Liver (tissue), 9 donors: ENCODE measurements around the gene CD180. TPM values are rescaled to one million over a fixed set of nuclear protein-coding genes. Genes with fewer than 3 reads are reported as not detected.

Experiments
- DNase-seq: peaks from one replicate; pipeline ENCODE4 v3.0.0-alpha.2; 2017; ENCODE audit warnings: low spot score
- H3K27ac ChIP-seq, 2 donors: one replicate each; pipeline ENCODE4 v1.7.0; 2013; ENCODE audit warnings: inconsistent platforms in 2 of 2, low read length in 2 of 2, control low read depth in 1 of 2, low read depth in 1 of 2, mild to moderate bottlenecking in 1 of 2
- H3K27me3 ChIP-seq, 4 donors: one replicate each; pipeline versions ENCODE4 v1.6.1 to v1.7.0; 2013; ENCODE audit warnings: low read length in 3 of 4, inconsistent platforms in 1 of 4, mild to moderate bottlenecking in 1 of 4, moderate library complexity in 1 of 4; ENCODE audit not compliant: control insufficient read depth in 4 of 4, insufficient read depth in 4 of 4
- H3K36me3 ChIP-seq, 4 donors: one replicate each; pipeline versions ENCODE4 v1.6.1 to v1.7.0; 2013; ENCODE audit warnings: low read length in 3 of 4, mild to moderate bottlenecking in 3 of 4, low read depth in 1 of 4, moderate library complexity in 1 of 4; ENCODE audit not compliant: control insufficient read depth in 4 of 4, insufficient read depth in 3 of 4
- H3K4me1 ChIP-seq, 4 donors: one replicate each; pipeline versions ENCODE4 v1.6.1 to v1.7.0; 2013; ENCODE audit warnings: low read length in 3 of 4, mild to moderate bottlenecking in 3 of 4, moderate library complexity in 1 of 4; ENCODE audit not compliant: control insufficient read depth in 4 of 4, insufficient read depth in 4 of 4
- H3K4me3 ChIP-seq, 3 donors: one replicate each; pipeline versions ENCODE4 v1.6.1 to v1.7.0; 2013; ENCODE audit warnings: low read length in 3 of 3, control low read depth in 1 of 3, low read depth in 1 of 3, mild to moderate bottlenecking in 1 of 3
- H3K9ac ChIP-seq, 2 donors: one replicate each; pipeline ENCODE4 v1.7.0; 2013; ENCODE audit warnings: low read length in 2 of 2, mild to moderate bottlenecking in 2 of 2, moderate library complexity in 2 of 2, control low read depth in 1 of 2, low read depth in 1 of 2
- H3K9me3 ChIP-seq, 4 donors: one replicate each; pipeline versions ENCODE4 v1.6.1 to v1.7.0; 2013; ENCODE audit warnings: low read length in 3 of 4; ENCODE audit not compliant: control insufficient read depth in 4 of 4
- EGR1 ChIP-seq, 2 donors: IDR thresholded peaks; 2 replicates each; pipeline ENCODE4 v1.6.1; 2016 to 2018; ENCODE audit warnings: antibody characterized with exemption in 2 of 2, low read depth in 2 of 2
- FOXA1 ChIP-seq: IDR thresholded peaks from 2 replicates; pipeline ENCODE4 v1.6.1; 2016; ENCODE audit warnings: antibody characterized with exemption
- FOXA2 ChIP-seq: IDR thresholded peaks from 2 replicates; pipeline ENCODE4 v1.6.1; 2016; ENCODE audit warnings: antibody characterized with exemption
- GABPA ChIP-seq, 2 donors: IDR thresholded peaks in 1 of 2; conservative IDR thresholded peaks in 1 of 2; 2 replicates each; pipeline ENCODE4 v1.6.1; 2016; ENCODE audit warnings: antibody characterized with exemption in 2 of 2, mild to moderate bottlenecking in 1 of 2, moderate library complexity in 1 of 2
- HNF4A ChIP-seq, 2 donors: conservative IDR thresholded peaks; 2 replicates each; pipeline ENCODE4 v1.6.1; 2016; ENCODE audit warnings: antibody characterized with exemption in 2 of 2, mild to moderate bottlenecking in 2 of 2
- JUND ChIP-seq, 2 donors: IDR thresholded peaks; 2 replicates each; pipeline ENCODE4 v1.6.1; 2016; ENCODE audit warnings: antibody characterized with exemption in 2 of 2
- NR2F2 ChIP-seq: IDR thresholded peaks from 2 replicates; pipeline ENCODE4 v1.6.1; 2016; ENCODE audit warnings: antibody characterized with exemption
- RAD21 ChIP-seq, 2 donors: IDR thresholded peaks; 2 replicates each; pipeline ENCODE4 v1.6.1; 2016; ENCODE audit warnings: antibody characterized with exemption in 2 of 2, mild to moderate bottlenecking in 2 of 2
- RXRA ChIP-seq, 2 donors: IDR thresholded peaks; 2 replicates each; pipeline ENCODE4 v1.6.1; 2017 to 2018; ENCODE audit warnings: antibody characterized with exemption in 2 of 2, mild to moderate bottlenecking in 1 of 2
- SP1 ChIP-seq: IDR thresholded peaks from 2 replicates; pipeline ENCODE4 v1.6.1; 2018; ENCODE audit warnings: antibody characterized with exemption, mild to moderate bottlenecking
- TAF1 ChIP-seq: conservative IDR thresholded peaks from 2 replicates; pipeline ENCODE4 v1.6.1; 2016; ENCODE audit warnings: antibody characterized with exemption, mild to moderate bottlenecking
- YY1 ChIP-seq: IDR thresholded peaks from 2 replicates; pipeline ENCODE4 v1.6.1; 2016; ENCODE audit warnings: antibody characterized with exemption, mild to moderate bottlenecking
- WGBS: extraction: QIAGEN DNeasy Blood & Tissue Kit; methylation state at CpG from one replicate; pipeline ENCODE4 v1.1.7; 2013; 5-methylcytosine and 5-hydroxymethylcytosine counted together
- polyA plus RNA-seq, 2 donors: library from polyadenylated mRNA; stranded (reverse) in 1 of 2; unstranded in 1 of 2; fragments of 200-250 nt in 1 of 2; fragments of >200 nt in 1 of 2; fragmentation: Nextera tagmentation in 1 of 2; extraction: Ambion mirVana in 1 of 2; gene quantifications; one replicate each; pipeline versions ENCODE4 v1.2.1 to v1.2.3, GENCODE V29; 2013 to 2015
- total RNA-seq, 2 donors: library from RNA; depleted of rRNA; stranded (reverse); fragments of >200 nt; gene quantifications; one replicate each; pipeline ENCODE4 v1.2.3, GENCODE V29; 2014
- TF ChIP-seq, protein P1 (sequence below): IDR thresholded peaks from 2 replicates; pipeline ENCODE4 v1.6.1; 2016; ENCODE audit warnings: antibody characterized with exemption
- TF ChIP-seq, protein P2 (sequence below): fragments of 150-350 bp; IDR thresholded peaks from 2 replicates; pipeline ENCODE4 v1.5.1; 2017; ENCODE audit warnings: improper control_type of control experiment, low read depth, low read length; ENCODE audit not compliant: missing input control
- TF ChIP-seq, protein P3 (sequence below): IDR thresholded peaks from 2 replicates; pipeline ENCODE4 v1.6.1; 2016; ENCODE audit warnings: antibody characterized with exemption
- TF ChIP-seq, protein P4 (sequence below): IDR thresholded peaks from 2 replicates; pipeline ENCODE4 v1.6.1; 2016; ENCODE audit warnings: antibody characterized with exemption
- TF ChIP-seq, protein P5 (sequence below): IDR thresholded peaks from 2 replicates; pipeline ENCODE4 v1.6.1; 2016; ENCODE audit warnings: antibody characterized with exemption, mild to moderate bottlenecking
- donor health status: healthy.
- donor health status: healthy.
- donor health status: healthy.
- donor health status: healthy.
- donor health status: healthy.

Gene CD180
- total and polyA plus RNA-seq, 4 donors = 0.33 to 3.7 (median 0.78) TPM

DNA sequence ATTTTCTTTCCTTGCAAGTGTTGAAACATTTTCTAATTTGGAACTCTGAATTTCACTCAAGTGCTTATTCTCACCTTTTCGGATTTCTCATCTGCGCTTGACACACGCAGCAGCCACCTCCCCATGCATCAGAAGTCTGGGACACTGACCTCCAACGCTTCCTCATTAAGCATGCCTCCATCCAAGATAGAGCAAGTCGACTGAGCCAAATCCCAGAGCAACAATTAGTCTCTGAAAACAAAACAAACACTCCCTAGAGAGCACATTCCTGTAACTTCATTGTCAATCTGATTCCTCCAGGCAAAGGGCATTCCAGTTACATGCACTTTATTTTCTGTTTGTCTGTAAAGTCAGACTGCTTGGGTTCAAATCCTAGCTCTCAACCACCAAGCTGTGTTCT lies 5.7 kb downstream of the CD180 start:
- 72% methylated on average over 5 of the region's 5 CpGs for WGBS
- no peak overlapping the region for H3K4me3 ChIP-seq
- no peak for DNase-seq

DNA sequence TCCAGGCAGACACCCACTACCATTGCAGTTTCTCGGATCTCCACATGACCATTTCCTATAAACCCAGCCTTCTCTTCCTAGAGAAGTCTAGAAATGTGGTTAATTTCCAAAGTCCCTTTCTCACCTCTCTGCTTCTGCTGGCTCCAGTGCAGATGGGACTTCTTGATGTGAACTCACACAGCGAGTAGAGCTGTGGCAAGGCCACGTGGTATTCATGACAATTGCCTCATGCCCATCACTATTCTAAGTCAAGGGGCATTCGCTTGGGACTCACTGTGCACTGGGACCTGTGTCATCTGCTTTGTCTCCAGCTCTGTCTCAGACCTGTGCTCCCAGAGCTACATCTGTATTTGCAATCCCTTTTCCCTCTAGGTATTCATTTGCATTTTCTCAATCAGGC lies 6.2 kb downstream of the CD180 start:
- H3K36me3 ChIP-seq = no peaks in the 10 kb centered on the region
- H3K27ac ChIP-seq = no peak overlapping the region
- TF ChIP-seq GABPA (IDR thresholded peaks at IDR 0.05 in 1 of 2, conservative IDR thresholded peaks at IDR 0.05 in 1 of 2) (no peak), YY1 (no peak), FOXA1 (no peak)
- TF ChIP-seq, protein P1, sequence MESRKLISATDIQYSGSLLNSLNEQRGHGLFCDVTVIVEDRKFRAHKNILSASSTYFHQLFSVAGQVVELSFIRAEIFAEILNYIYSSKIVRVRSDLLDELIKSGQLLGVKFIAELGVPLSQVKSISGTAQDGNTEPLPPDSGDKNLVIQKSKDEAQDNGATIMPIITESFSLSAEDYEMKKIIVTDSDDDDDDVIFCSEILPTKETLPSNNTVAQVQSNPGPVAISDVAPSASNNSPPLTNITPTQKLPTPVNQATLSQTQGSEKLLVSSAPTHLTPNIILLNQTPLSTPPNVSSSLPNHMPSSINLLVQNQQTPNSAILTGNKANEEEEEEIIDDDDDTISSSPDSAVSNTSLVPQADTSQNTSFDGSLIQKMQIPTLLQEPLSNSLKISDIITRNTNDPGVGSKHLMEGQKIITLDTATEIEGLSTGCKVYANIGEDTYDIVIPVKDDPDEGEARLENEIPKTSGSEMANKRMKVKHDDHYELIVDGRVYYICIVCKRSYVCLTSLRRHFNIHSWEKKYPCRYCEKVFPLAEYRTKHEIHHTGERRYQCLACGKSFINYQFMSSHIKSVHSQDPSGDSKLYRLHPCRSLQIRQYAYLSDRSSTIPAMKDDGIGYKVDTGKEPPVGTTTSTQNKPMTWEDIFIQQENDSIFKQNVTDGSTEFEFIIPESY = no peak
- TF ChIP-seq, protein P2, sequence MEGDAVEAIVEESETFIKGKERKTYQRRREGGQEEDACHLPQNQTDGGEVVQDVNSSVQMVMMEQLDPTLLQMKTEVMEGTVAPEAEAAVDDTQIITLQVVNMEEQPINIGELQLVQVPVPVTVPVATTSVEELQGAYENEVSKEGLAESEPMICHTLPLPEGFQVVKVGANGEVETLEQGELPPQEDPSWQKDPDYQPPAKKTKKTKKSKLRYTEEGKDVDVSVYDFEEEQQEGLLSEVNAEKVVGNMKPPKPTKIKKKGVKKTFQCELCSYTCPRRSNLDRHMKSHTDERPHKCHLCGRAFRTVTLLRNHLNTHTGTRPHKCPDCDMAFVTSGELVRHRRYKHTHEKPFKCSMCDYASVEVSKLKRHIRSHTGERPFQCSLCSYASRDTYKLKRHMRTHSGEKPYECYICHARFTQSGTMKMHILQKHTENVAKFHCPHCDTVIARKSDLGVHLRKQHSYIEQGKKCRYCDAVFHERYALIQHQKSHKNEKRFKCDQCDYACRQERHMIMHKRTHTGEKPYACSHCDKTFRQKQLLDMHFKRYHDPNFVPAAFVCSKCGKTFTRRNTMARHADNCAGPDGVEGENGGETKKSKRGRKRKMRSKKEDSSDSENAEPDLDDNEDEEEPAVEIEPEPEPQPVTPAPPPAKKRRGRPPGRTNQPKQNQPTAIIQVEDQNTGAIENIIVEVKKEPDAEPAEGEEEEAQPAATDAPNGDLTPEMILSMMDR = no peak
- H3K4me1 ChIP-seq = no peaks in the 10 kb centered on the region
- no peaks in the 10 kb centered on the region for H3K9me3 ChIP-seq
- no peak overlapping the region for H3K4me3 ChIP-seq
- no peak overlapping the region for H3K9ac ChIP-seq
- no peaks in the 10 kb centered on the region for H3K27me3 ChIP-seq
- no peak for DNase-seq
- WGBS = 91% methylated on average over 4 of the region's 4 CpGs

More for the DNA sequence above, 5.7 kb downstream of the CD180 start:
- H3K27me3 ChIP-seq = no peaks in the 10 kb centered on the region
- H3K9ac ChIP-seq = no peak overlapping the region
- H3K27ac ChIP-seq = no peak overlapping the region
- H3K9me3 ChIP-seq = no peaks in the 10 kb centered on the region
- H3K36me3 ChIP-seq = no peaks in the 10 kb centered on the region
- TF ChIP-seq RAD21 (IDR thresholded peaks at IDR 0.05) = no peak
- TF ChIP-seq SP1 = no peak
- no peak for TF ChIP-seq GABPA (IDR thresholded peaks at IDR 0.05 in 1 of 2, conservative IDR thresholded peaks at IDR 0.05 in 1 of 2)
- no peak for TF ChIP-seq HNF4A (conservative IDR thresholded peaks at IDR 0.05)
- TF ChIP-seq JUND (IDR thresholded peaks at IDR 0.05) = no peak
- no peak for TF ChIP-seq YY1
- no peak for TF ChIP-seq EGR1 (IDR thresholded peaks at IDR 0.05; ENCODE audit: low read depth in 2 of 2)
- no peak for TF ChIP-seq FOXA2
- TF ChIP-seq, protein P3, sequence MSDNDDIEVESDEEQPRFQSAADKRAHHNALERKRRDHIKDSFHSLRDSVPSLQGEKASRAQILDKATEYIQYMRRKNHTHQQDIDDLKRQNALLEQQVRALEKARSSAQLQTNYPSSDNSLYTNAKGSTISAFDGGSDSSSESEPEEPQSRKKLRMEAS = no peak
- TF ChIP-seq NR2F2 = no peak
- no peak for TF ChIP-seq FOXA1
- TF ChIP-seq, protein P1 = no peak
- no peak for TF ChIP-seq RXRA (IDR thresholded peaks at IDR 0.05)
- TF ChIP-seq, protein P4, sequence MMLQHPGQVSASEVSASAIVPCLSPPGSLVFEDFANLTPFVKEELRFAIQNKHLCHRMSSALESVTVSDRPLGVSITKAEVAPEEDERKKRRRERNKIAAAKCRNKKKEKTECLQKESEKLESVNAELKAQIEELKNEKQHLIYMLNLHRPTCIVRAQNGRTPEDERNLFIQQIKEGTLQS = no peak
- TF ChIP-seq, protein P5, sequence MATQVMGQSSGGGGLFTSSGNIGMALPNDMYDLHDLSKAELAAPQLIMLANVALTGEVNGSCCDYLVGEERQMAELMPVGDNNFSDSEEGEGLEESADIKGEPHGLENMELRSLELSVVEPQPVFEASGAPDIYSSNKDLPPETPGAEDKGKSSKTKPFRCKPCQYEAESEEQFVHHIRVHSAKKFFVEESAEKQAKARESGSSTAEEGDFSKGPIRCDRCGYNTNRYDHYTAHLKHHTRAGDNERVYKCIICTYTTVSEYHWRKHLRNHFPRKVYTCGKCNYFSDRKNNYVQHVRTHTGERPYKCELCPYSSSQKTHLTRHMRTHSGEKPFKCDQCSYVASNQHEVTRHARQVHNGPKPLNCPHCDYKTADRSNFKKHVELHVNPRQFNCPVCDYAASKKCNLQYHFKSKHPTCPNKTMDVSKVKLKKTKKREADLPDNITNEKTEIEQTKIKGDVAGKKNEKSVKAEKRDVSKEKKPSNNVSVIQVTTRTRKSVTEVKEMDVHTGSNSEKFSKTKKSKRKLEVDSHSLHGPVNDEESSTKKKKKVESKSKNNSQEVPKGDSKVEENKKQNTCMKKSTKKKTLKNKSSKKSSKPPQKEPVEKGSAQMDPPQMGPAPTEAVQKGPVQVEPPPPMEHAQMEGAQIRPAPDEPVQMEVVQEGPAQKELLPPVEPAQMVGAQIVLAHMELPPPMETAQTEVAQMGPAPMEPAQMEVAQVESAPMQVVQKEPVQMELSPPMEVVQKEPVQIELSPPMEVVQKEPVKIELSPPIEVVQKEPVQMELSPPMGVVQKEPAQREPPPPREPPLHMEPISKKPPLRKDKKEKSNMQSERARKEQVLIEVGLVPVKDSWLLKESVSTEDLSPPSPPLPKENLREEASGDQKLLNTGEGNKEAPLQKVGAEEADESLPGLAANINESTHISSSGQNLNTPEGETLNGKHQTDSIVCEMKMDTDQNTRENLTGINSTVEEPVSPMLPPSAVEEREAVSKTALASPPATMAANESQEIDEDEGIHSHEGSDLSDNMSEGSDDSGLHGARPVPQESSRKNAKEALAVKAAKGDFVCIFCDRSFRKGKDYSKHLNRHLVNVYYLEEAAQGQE = no peak
- TF ChIP-seq TAF1 = no peak
- H3K4me1 ChIP-seq = no peaks in the 10 kb centered on the region
